AG09309 (cell line): ENCODE measurements around the gene GGA1.
A peak's percentile ranks its signal among the peaks of the same experiment; 100 is the strongest.

Experiments
- DNase-seq: peaks from one replicate; pipeline ENCODE4 v3.0.0-alpha.2; 2010; ENCODE audit warnings: low read depth
- H3K4me3 ChIP-seq: 2 replicates; pipeline ENCODE4 v1.5.1; 2011; ENCODE audit warnings: mild to moderate bottlenecking, low read depth, low read length, moderate library complexity; ENCODE audit not compliant: control insufficient read depth
- TF ChIP-seq, protein P1 (sequence below): IDR thresholded peaks from 2 replicates; pipeline ENCODE4 v1.5.1; 2011; ENCODE audit warnings: mild to moderate bottlenecking, low read depth, low read length, inconsistent platforms; ENCODE audit not compliant: insufficient read depth, control insufficient read depth; ENCODE audit errors: missing control alignments

GGA1 gene

GRCh38 chr22:37664249-37665101 is 55.8 kb downstream of the GGA1 start:
- no peak overlapping the region for H3K4me3 ChIP-seq
- no peak for DNase-seq
- TF ChIP-seq, protein P1, sequence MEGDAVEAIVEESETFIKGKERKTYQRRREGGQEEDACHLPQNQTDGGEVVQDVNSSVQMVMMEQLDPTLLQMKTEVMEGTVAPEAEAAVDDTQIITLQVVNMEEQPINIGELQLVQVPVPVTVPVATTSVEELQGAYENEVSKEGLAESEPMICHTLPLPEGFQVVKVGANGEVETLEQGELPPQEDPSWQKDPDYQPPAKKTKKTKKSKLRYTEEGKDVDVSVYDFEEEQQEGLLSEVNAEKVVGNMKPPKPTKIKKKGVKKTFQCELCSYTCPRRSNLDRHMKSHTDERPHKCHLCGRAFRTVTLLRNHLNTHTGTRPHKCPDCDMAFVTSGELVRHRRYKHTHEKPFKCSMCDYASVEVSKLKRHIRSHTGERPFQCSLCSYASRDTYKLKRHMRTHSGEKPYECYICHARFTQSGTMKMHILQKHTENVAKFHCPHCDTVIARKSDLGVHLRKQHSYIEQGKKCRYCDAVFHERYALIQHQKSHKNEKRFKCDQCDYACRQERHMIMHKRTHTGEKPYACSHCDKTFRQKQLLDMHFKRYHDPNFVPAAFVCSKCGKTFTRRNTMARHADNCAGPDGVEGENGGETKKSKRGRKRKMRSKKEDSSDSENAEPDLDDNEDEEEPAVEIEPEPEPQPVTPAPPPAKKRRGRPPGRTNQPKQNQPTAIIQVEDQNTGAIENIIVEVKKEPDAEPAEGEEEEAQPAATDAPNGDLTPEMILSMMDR, result no peak

DNA sequence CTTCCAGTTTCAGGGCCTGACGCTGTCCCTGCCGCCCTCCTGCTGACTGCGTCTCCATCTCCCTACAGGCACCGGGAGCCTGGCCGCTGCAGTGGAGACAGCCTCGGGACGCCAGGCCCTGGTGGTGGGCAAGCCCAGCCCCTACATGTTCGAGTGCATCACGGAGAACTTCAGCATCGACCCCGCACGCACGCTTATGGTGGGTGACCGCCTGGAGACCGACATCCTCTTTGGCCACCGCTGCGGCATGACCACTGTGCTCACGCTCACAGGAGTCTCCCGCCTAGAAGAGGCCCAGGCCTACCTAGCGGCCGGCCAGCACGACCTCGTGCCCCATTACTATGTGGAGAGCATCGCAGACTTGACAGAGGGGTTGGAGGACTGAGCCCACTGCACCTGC is 56.9 kb downstream of the GGA1 start:
- TF ChIP-seq, protein P1, result no peak
- no peak overlapping the region for H3K4me3 ChIP-seq
- no peak for DNase-seq

- H3K4me3 ChIP-seq, result no peak overlapping the region
- TF ChIP-seq, protein P1, result no peak
- DNase-seq, result peak; percentile 74
Observed at GRCh38 chr22:37669586-37669985, 61.0 kb downstream of the GGA1 start.

GRCh38 chr22:37672206-37672919 is 63.7 kb downstream of the GGA1 start:
- no peak for DNase-seq
- no peak overlapping the region for H3K4me3 ChIP-seq
- TF ChIP-seq, protein P1, result no peak

DNA sequence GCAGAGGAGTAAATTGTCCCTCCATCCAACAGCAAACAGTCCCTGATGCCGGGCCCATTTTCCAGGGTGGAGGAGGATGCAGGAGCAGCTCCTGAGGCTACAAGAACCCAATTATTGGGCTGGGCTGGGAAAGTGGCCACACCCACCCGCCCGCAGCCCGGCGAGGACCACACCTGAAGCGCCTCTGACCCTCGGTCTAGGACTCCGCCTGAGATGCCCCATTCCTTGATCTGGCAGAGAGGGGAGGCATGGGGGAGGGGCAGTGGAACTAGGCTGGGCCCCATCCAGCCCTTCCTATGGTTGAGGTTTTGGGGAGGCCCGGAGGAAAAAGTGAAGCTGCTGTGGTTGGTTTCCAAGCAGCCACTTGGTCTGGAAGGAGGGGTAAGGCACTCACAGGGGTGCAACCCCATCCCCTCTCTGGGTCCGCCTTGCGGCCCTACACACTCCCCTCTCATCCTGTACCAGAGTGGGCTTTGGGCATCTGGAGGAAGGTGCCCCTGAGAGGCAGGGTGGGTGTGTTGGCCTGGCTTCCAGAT is 64.4 kb downstream of the GGA1 start:
- TF ChIP-seq, protein P1, result no peak
- DNase-seq, result no peak
- H3K4me3 ChIP-seq, result no peak overlapping the region

DNA sequence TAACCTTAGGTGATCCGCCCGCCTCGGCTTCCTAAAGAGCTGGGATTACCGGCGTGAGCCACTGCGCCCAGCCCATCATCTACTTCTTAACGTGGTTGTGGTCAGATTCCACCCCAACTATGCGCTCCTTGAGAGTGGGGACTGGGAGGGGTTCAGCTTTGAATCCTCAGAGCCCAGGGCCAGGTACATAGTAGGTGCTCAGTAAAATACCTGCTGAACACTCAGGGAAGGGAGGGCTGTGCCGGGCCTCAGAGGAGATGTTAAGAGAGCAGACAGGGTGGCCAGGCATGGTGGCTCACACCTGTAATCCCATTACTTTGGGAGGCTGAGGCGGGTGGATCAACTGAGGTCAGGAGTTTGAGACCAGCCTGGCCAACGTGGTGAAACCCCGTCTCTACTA is 65.6 kb downstream of the GGA1 start:
- TF ChIP-seq, protein P1, result no peak
- DNase-seq, result no peak
- no peak overlapping the region for H3K4me3 ChIP-seq
